GM19351 (cell line): ENCODE data around the gene OPRL1.

ENCODE experiments used
- ATAC-seq: cut with Tn5 transposase; IDR thresholded peaks from one replicate; pipeline ENCODE4 v1.9.1; 2021; ENCODE audit warnings: mild to moderate bottlenecking, moderate library complexity; ENCODE audit not compliant: unreplicated experiment

The OPRL1 gene

DNA sequence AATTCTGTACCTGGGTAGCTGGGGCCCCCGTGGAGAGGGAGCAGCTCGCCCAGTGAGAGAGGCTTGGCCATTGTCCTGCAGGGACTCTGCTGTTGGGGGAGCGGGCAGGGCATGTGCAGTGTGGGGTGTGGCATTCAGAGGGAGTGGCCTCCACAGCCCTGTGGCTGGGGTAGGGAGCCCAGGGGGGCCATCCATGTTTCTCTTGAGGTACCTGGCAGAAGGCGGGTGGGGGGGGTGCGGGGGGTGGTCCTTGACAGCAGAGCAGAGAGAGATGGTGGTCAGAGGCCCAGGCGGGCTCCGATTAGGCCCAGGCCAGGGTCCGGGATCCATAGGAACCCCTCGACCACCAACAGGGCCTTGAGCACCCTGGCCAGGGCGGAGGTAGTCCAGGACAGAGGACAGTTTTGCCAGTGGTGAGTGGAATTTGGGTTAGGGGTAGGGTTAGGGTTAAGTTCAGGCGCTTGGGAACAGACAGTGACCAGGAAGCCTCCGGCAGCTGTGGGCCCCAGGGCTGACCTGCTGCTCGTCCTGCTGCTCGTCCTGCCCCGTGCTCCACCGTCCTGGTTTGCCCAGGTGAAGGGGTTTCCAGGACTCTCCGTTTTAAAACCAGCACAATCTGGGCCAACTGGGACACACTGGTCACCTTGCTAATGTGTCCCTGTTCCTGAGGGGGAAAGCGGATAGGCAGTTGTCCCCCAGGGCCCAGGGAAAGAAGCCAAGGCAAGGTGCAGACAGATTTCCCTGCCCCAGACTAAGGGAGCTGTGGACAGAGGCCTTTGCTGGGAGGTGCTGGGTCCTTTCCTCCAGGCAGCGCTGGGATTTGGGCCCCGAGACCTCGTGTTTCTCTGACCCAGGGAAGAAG lies 59.5 kb downstream of the OPRL1 start:
- ATAC-seq: no peak

DNA sequence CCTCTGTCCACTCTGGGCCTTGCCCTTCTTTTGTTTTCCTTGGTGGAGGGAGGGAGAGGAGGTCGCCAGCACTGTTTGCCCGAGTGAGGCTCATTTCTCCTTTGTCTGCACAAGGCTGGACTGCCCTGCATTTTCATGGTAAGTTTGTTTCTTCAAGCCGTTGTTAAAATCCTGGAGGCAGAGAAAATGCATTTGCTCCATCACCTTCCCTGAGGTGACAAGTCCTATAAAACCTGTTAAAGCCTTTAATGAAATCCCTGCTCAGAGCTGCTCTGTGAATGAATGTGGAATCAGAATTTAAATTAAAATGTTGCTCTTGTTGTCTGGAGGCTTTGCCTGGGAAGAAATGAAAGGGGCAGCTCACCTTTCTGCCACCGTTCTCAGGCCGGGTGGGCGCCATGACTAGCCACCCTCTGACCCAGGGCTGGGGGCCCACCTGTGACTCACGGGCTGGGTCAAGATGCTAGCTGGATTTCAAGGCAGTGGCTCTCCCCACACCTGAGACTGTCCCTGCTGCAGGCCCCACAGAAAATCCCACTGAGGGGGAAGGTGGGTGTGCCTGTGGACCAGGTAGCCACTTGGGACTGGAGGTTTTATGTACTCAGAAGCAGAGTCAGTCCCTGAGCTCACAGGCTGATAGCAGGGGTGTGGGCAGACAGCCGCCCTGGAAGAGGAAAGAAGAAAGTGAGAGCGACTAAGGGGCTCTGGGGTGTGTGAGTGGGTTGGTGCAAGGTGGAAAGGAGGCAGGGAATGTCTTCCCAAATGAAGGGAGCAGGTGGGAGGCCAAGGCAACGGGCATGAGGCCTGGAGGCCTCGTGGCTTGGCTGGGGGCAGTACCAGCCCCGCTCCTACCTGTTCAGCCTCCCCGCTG lies 60.4 kb downstream of the OPRL1 start:
- ATAC-seq: no peak

GRCh38 chr20:64140956-64141355 lies 61.1 kb downstream of the OPRL1 start:
- no peak for ATAC-seq

- no peak for ATAC-seq
Measured at GRCh38 chr20:64142590-64142989, 62.7 kb downstream of the OPRL1 start.

DNA sequence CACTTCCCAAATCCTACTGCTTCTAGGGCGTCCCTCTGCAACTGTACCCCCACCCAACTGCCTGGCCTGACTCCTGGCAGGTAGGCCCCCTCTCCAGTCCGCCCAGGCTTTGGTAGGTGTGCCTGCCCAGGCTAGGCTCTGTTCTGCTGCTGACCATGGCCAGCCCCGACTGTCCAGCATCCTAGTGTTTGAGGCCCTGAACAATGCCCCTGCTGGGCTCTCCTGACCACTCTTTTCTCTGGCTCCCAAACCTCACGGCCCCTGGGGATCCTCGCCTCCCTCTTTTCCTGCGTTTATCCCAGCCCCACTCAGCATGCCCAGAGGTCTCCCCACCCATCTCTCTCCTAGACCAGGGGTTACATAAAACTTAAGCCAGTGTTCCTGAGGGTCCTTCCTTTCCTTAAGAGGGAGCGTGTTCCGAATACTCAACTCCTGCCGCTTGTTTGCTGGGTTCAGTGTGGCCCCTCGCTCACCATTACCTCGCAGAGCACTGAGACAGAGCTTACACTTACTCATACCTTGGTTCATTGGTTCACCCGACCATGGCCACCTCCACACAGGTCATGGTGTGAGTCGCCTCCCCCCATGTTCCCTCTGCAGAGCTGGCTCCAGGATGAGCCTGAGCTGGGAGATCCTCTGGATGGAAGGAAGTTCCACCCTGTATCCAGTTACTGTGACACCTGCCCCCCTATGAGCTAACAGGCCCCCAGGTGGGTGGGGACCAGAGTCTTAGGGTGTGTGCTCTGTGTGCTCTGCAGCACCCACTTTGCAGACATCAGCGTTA lies 63.3 kb downstream of the OPRL1 start:
- no peak for ATAC-seq

GRCh38 chr20:64144144-64144912 lies 64.4 kb downstream of the OPRL1 start:
- ATAC-seq: no peak

GRCh38 chr20:64145458-64146300 lies 65.8 kb downstream of the OPRL1 start:
- ATAC-seq: no peak

- no peak for ATAC-seq
Measured at GRCh38 chr20:64146301-64146935, 66.5 kb downstream of the OPRL1 start.

GRCh38 chr20:64146936-64147477 lies 67.1 kb downstream of the OPRL1 start:
- no peak for ATAC-seq

- no peak for ATAC-seq
Measured at GRCh38 chr20:64148581-64148980, 68.7 kb downstream of the OPRL1 start.

- ATAC-seq: no peak
Measured at GRCh38 chr20:64149141-64149540, 69.3 kb downstream of the OPRL1 start.

DNA sequence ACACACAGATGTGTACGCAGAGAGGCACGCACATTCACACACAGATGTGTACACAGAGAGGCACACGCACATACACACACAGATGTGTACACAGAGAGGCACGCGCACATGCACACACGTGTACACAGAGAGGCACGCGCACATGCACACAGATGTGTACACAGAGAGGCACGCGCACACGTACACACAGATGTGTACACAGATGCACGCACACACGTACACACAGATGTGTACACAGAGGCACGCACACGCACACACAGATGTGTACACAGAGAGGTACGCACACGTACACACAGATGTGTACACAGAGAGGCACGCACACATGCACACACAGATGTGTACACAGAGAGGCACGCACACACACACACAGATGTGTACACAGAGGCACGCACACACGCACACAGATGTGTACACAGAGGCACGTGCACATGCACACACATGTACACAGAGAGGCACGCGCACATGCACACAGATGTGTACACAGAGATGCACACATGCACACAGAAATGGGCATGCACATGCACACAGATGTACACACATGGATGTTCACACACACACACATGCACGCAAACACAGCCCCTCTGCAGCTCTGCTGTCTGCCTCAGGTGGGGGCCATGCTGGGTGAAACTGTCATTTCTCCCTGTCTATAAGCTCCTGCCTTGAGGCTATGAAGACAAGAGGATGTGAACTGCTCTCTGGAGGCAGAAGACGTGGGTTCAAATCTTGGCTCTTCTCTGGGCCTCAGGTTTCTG lies 70.1 kb downstream of the OPRL1 start:
- no peak for ATAC-seq
